Measurements from ENCODE around the gene XBP1.

XBP1 gene

DNA sequence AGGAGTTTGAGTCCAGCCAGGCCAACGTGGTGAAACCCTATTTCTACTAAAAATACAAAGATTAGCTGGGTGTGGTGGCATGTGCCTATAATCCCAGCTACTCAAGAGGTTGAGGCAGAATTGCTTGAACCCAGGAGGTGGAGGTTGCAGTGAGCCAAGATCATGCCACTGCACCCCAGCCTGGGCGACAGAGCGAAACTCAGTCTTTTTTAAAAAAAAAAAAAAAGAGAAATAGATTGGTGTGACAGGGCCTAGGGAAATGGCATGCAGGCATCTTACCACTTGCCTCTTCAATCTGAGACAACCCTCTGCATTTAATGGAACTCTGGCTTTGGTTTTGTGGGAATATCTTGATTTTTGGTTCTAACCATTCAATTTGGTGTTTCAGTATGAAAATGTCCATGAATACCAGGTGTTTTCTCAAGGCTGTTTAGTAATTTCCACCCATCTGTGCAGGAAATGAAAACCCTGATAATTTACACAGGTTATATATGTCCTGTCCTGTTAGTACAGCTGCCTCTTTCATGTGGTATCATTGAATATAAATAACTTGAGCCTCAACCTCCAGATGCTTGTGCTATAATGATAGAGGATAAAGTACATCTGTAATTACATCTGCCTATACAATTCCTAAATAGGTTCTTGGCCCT lies 8.4 kb downstream of the XBP1 start:
- no peak for TF ChIP-seq CTCF (IDR thresholded peaks at IDR 0.05)
- no peaks in the 10 kb centered on the region for H3K36me3 ChIP-seq (ENCODE audit: control insufficient read depth, insufficient read depth, low read length)
- no peak overlapping the region for H3K4me3 ChIP-seq (ENCODE audit: low read depth, low read length)
- peaks cover 9% of the 10 kb centered on the region for H3K4me1 ChIP-seq
- H3K4me2 ChIP-seq (ENCODE audit: low read length): no peak overlapping the region
- no peaks in the 10 kb centered on the region for H3K9me3 ChIP-seq (ENCODE audit: control insufficient read depth, low read length)
- H3K9ac ChIP-seq: no peak overlapping the region
- H2AFZ ChIP-seq: no peak overlapping the region
- H3K27ac ChIP-seq: no peak overlapping the region
- H3K27me3 ChIP-seq (ENCODE audit: control insufficient read depth, insufficient read depth, low read length): no peaks in the 10 kb centered on the region
- peaks cover 8% of the 10 kb centered on the region for H3K79me2 ChIP-seq

- no peak for TF ChIP-seq CTCF (IDR thresholded peaks at IDR 0.05)
- H3K36me3 ChIP-seq (ENCODE audit: control insufficient read depth, insufficient read depth, low read length): no peaks in the 10 kb centered on the region
- H3K4me2 ChIP-seq (ENCODE audit: low read length): no peak overlapping the region
- H3K4me3 ChIP-seq (ENCODE audit: low read depth, low read length): no peak overlapping the region
- peaks cover 5% of the 10 kb centered on the region for H3K4me1 ChIP-seq
- no peaks in the 10 kb centered on the region for H3K9me3 ChIP-seq (ENCODE audit: control insufficient read depth, low read length)
- H3K27ac ChIP-seq: no peak overlapping the region
- H3K9ac ChIP-seq: no peak overlapping the region
- H3K27me3 ChIP-seq (ENCODE audit: control insufficient read depth, insufficient read depth, low read length): no peaks in the 10 kb centered on the region
- peaks cover 5% of the 10 kb centered on the region for H3K79me2 ChIP-seq
- H2AFZ ChIP-seq: no peak overlapping the region
These were observed 9.2 kb downstream of the XBP1 start for GRCh38 chr22:28791124-28791523.

DNA sequence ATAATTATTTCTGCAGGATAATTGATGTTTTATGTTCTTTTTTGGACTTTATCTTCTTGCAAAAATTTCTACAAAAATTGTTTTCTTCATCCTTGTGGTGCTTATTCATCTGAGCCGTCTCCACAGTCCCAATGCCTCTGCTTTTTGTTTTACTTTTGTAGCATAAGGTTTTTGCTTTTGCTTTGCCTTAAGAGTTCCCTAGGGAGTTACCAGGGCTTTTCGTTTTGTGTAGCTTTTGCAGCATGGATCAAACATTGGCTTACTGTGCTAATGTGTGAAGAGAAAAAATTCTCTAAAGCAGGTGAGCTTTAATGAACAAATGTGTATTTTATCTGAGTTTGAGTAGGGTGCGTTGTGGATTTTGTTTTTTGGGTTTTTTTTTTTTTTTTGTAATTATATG lies 11.8 kb downstream of the XBP1 start:
- Histone ChIP-seq H3K27me3 (ENCODE audit: control insufficient read depth, insufficient read depth, low read length) (no peaks in the 10 kb centered on the region), H3K27ac (no peak overlapping the region), H3K9me3 (ENCODE audit: control insufficient read depth, low read length) (no peaks in the 10 kb centered on the region), H3K4me2 (ENCODE audit: low read length) (no peak overlapping the region), H3K79me2 (peaks cover 3% of the 10 kb centered on the region), H2AFZ (no peak overlapping the region), H3K36me3 (ENCODE audit: control insufficient read depth, insufficient read depth, low read length) (no peaks in the 10 kb centered on the region), H3K4me1 (no peaks in the 10 kb centered on the region), H3K4me3 (ENCODE audit: low read depth, low read length) (no peak overlapping the region), H3K9ac (no peak overlapping the region)
- no peak for TF ChIP-seq CTCF (IDR thresholded peaks at IDR 0.05)

- Histone ChIP-seq H3K9ac (no peak overlapping the region), H3K4me1 (peaks cover 2% of the 10 kb centered on the region), H3K27ac (peak overlapping the region; percentile 67), H3K79me2 (no peaks in the 10 kb centered on the region), H3K4me3 (ENCODE audit: low read depth, low read length) (no peak overlapping the region), H2AFZ (no peak overlapping the region), H3K36me3 (ENCODE audit: control insufficient read depth, insufficient read depth, low read length) (no peaks in the 10 kb centered on the region), H3K27me3 (ENCODE audit: control insufficient read depth, insufficient read depth, low read length) (no peaks in the 10 kb centered on the region), H3K9me3 (ENCODE audit: control insufficient read depth, low read length) (no peaks in the 10 kb centered on the region), H3K4me2 (ENCODE audit: low read length) (peak overlapping the region; percentile 26)
- no peak for TF ChIP-seq CTCF (IDR thresholded peaks at IDR 0.05)
These were observed 16.3 kb downstream of the XBP1 start for GRCh38 chr22:28783786-28784671.
